Endothelial cell of umbilical vein (primary cell): ENCODE data around the gene IBTK. TPM values are rescaled to one million over a fixed set of nuclear protein-coding genes. Genes with fewer than 3 reads are reported as not detected.

ENCODE experiments used
- BruUV-seq: library from RNA; stranded (reverse); fragments of 400-500 nt; replicated peaks from 2 replicates; lab custom pipeline; 2021; lab: Mats Ljungman, UMichigan
- CTCF ChIA-PET: fragments of 300-600, 350-600 bp; sonication (Branson Sonifier 250); formaldehyde crosslinking; loops from one replicate; lab custom pipeline; 2021; ENCODE audit warnings: antibody characterized with exemption, inconsistent platforms; lab: Charles Lee
- POLR2A ChIA-PET: fragments of 300-600, 350-600 bp; sonication (Branson Sonifier 250); formaldehyde crosslinking; loops from one replicate; lab custom pipeline; 2021; ENCODE audit warnings: antibody characterized with exemption, inconsistent platforms; lab: Charles Lee
- DNase-seq: peaks from one replicate; pipeline ENCODE4 v3.0.0-alpha.2; 2011; ENCODE audit warnings: low read depth, low spot score
- FAIRE-seq: peaks from 2 replicates; lab custom pipeline; 2011; peaks lifted over from hg19 to GRCh38; lab: Jason Lieb, UNC
- H2AFZ ChIP-seq: 2 replicates; pipeline ENCODE4 v1.6.0; 2012; ENCODE audit warnings: low read depth, low read length, control low read depth, inconsistent platforms
- H3K27ac ChIP-seq: 2 replicates; pipeline ENCODE4 v1.5.1; 2011; ENCODE audit warnings: low read depth, mild to moderate bottlenecking, control low read depth, low read length, moderate library complexity; ENCODE audit not compliant: insufficient read depth
- H3K27me3 ChIP-seq, 2 experiments: 2 replicates each; pipeline versions ENCODE4 v1.6.0 to v1.6.1; 2011; ENCODE audit warnings: low read length in 2 of 2, mixed read lengths in 1 of 2; ENCODE audit not compliant: control insufficient read depth in 2 of 2, insufficient read depth in 2 of 2
- H3K36me3 ChIP-seq, 2 experiments: 2 replicates in 1 of 2; 3 replicates in 1 of 2; pipeline ENCODE4 v1.5.1; 2011; ENCODE audit warnings: low read length in 2 of 2, mild to moderate bottlenecking in 1 of 2, moderate library complexity in 1 of 2; ENCODE audit not compliant: control insufficient read depth in 2 of 2, insufficient read depth in 2 of 2; ENCODE audit errors: extremely low read depth in 1 of 2
- H3K4me1 ChIP-seq: 3 replicates; pipeline ENCODE4 v1.5.1; 2011; ENCODE audit warnings: mild to moderate bottlenecking, low read length; ENCODE audit not compliant: control insufficient read depth, insufficient read depth; ENCODE audit errors: extremely low read depth
- H3K4me2 ChIP-seq: 2 replicates; pipeline ENCODE4 v1.6.1; 2011; ENCODE audit warnings: low read length, control low read depth, mixed read lengths; ENCODE audit not compliant: insufficient read depth
- H3K4me3 ChIP-seq, 3 experiments: fragments of 200-600 bp in 1 of 3; sonication (generic), shearing (Covaris generic) in 1 of 3; replicated peaks in 1 of 3; 2 replicates each; pipeline ENCODE4 v1.5.1; 2011 to 2016; ENCODE audit warnings: control low read depth in 3 of 3, low read length in 3 of 3, mild to moderate bottlenecking in 2 of 3, inconsistent platforms in 1 of 3, low read depth in 1 of 3, moderate library complexity in 1 of 3; ENCODE audit not compliant: insufficient read depth in 1 of 3
- H3K79me2 ChIP-seq: 2 replicates; pipeline ENCODE4 v1.6.0; 2012; ENCODE audit warnings: low read length, inconsistent platforms; ENCODE audit not compliant: control insufficient read depth, insufficient read depth
- H3K9ac ChIP-seq: replicated peaks from 2 replicates; pipeline ENCODE3; 2011; ENCODE audit warnings: low read length, control low read depth; ENCODE audit not compliant: insufficient read depth; ENCODE audit errors: extremely low read depth
- H3K9me1 ChIP-seq: replicated peaks from 3 replicates; pipeline ENCODE4 v1.6.0; 2011; ENCODE audit warnings: mild to moderate bottlenecking, low read length; ENCODE audit not compliant: control insufficient read depth, insufficient read depth; ENCODE audit errors: extremely low read depth
- H3K9me3 ChIP-seq: replicated peaks from 2 replicates; pipeline ENCODE4 v1.5.1; 2012; ENCODE audit warnings: low read length, inconsistent platforms; ENCODE audit not compliant: control insufficient read depth, insufficient read depth
- H4K20me1 ChIP-seq: replicated peaks from 2 replicates; pipeline ENCODE3; 2011; ENCODE audit warnings: mild to moderate bottlenecking, low read length; ENCODE audit not compliant: control insufficient read depth, insufficient read depth; ENCODE audit errors: extremely low read depth
- CTCF ChIP-seq, 2 donors: IDR thresholded peaks; 1 replicate in 1 of 2; 2 replicates in 1 of 2; pipeline ENCODE4 v1.5.1; 2011; ENCODE audit warnings: low read length in 2 of 2, mild to moderate bottlenecking in 2 of 2, moderate library complexity in 2 of 2, control low read depth in 1 of 2, inconsistent platforms in 1 of 2, low read depth in 1 of 2; ENCODE audit not compliant: insufficient read depth in 1 of 2; ENCODE audit errors: extremely low read depth in 1 of 2
- EZH2 ChIP-seq: IDR thresholded peaks from 2 replicates; pipeline ENCODE4 v1.6.1; 2012; ENCODE audit warnings: borderline replicate concordance, low read depth, mild to moderate bottlenecking, moderate library complexity, low read length, inconsistent platforms; ENCODE audit not compliant: severe bottlenecking
- FOS ChIP-seq: IDR thresholded peaks from 2 replicates; pipeline ENCODE4 v1.6.1; 2011; ENCODE audit warnings: mild to moderate bottlenecking, low read length, moderate library complexity, borderline replicate concordance; ENCODE audit not compliant: insufficient read depth
- GATA2 ChIP-seq: IDR thresholded peaks from 2 replicates; pipeline ENCODE4 v1.7.0; 2011; ENCODE audit warnings: low read depth, mild to moderate bottlenecking, moderate library complexity, mixed read lengths, low read length; ENCODE audit not compliant: insufficient read length, insufficient read depth
- JUN ChIP-seq: IDR thresholded peaks from 2 replicates; pipeline ENCODE4 v1.6.1; 2011; ENCODE audit warnings: borderline replicate concordance, low read depth; ENCODE audit not compliant: insufficient read length, insufficient read depth
- MAX ChIP-seq: IDR thresholded peaks from 2 replicates; pipeline ENCODE4 v1.6.1; 2011; ENCODE audit not compliant: insufficient read depth, insufficient read length
- MYC ChIP-seq: IDR thresholded peaks from one replicate; pipeline ENCODE4 v1.6.1; 2011; ENCODE audit warnings: mild to moderate bottlenecking, low read depth, low read length
- POLR2A ChIP-seq: IDR thresholded peaks from 2 replicates; pipeline ENCODE4 v1.6.1; 2012; ENCODE audit warnings: low read depth, mild to moderate bottlenecking, control low read depth, low read length
- POLR2AphosphoS5 ChIP-seq: IDR thresholded peaks from 2 replicates; pipeline ENCODE4 v1.6.1; 2012; ENCODE audit warnings: low read depth, mild to moderate bottlenecking, control low read depth, low read length, moderate library complexity; ENCODE audit not compliant: insufficient read depth
- dilution Hi-C: fragments of 300-500 bp; cut with MboI; formaldehyde crosslinking; loops from one replicate; pipeline ENCODE4 v1.15.0; 2019; ENCODE audit warnings: low sequenced_read_pairs; ENCODE audit not compliant: extremely low pct_ligation_motif_present
- intact Hi-C: fragments of 100-400 bp; cut with micrococcal nuclease; formaldehyde crosslinking; loops from one replicate; pipeline ENCODE4 v1.10.0; 2022
- polyA plus RNA-seq, 4 experiments: library from polyadenylated mRNA; depleted of rRNA in 3 of 4; stranded (reverse) in 3 of 4; unstranded in 1 of 4; fragments of >200 nt; gene quantifications; 2 replicates each; pipeline versions ENCODE4 v1.2.1 to v1.2.3, GENCODE V29; 2011 to 2012; ENCODE audit warnings: missing spikeins in 1 of 4
- total RNA-seq: library from RNA; stranded (reverse); gene quantifications from 2 replicates; pipeline ENCODE4 v1.2.3, GENCODE V29; 2021

IBTK gene
- total and polyA plus RNA-seq, 2 donors (not counting 3 experiments of a cell fraction or from before 2014, with no cell fraction given), result 6.7 to 30.5 TPM

GRCh38 chr6:82182756-82183155, 64.8 kb downstream of the IBTK start:
- no peak for FAIRE-seq

More at GRCh38 chr6:82182756-82183155, 64.8 kb downstream of the IBTK start:
- H3K36me3 ChIP-seq, result peaks cover 1 to 11% of the 10 kb centered on the region in 2 experiments
- no peaks in the 10 kb centered on the region for H3K9me3 ChIP-seq
- H3K4me3 ChIP-seq, result no peak overlapping the region
- H3K4me1 ChIP-seq, result no peaks in the 10 kb centered on the region
- H3K27me3 ChIP-seq, result no peaks in the 10 kb centered on the region
- DNase-seq, result no peak
- intact Hi-C loops, result no loop called here
- peaks cover 2% of the 10 kb centered on the region for H4K20me1 ChIP-seq
- no peaks in the 10 kb centered on the region for H3K9me1 ChIP-seq
- no peaks in the 10 kb centered on the region for H3K79me2 ChIP-seq
- H2AFZ ChIP-seq, result no peak overlapping the region
- ChIA-PET CTCF (no interaction called here), POLR2A (no interaction called here)
- dilution Hi-C loops, result no loop called here
- no peak overlapping the region for H3K4me2 ChIP-seq
- no peak overlapping the region for H3K27ac ChIP-seq
- no peak overlapping the region for H3K9ac ChIP-seq
- BruUV-seq, result no TSS peak
- TF ChIP-seq MYC (no peak), POLR2AphosphoS5 (no peak), CTCF (IDR thresholded peaks at IDR 0.05; ENCODE audit: extremely low read depth in 1 of 2, insufficient read depth in 1 of 2, low read depth in 1 of 2, low read length in 2 of 2) (no peak), GATA2 (no peak), POLR2A (no peak), MAX (no peak), JUN (no peak), FOS (no peak), EZH2 (no peak)
